IMR-90 (cell line): ENCODE data around the gene MEIG1. TPM values are rescaled to one million over a fixed set of nuclear protein-coding genes. Genes with fewer than 3 reads are reported as not detected.

Experiments used
- ATAC-seq: fragments of 200-7000 bp; cut with Tn5 transposase; 2 replicates; pipeline ENCODE4 v1.9.1; 2020; ENCODE audit warnings: low read depth, mild to moderate bottlenecking, moderate library complexity
- BruUV-seq: library from RNA; stranded (reverse); fragments of 400-500 nt; replicated peaks from 2 replicates; lab custom pipeline; 2021; lab: Mats Ljungman, UMichigan
- CTCF ChIA-PET: fragments of 300-600 bp; formaldehyde crosslinking; extraction: SDS; loops from one replicate; lab custom pipeline; 2021; ENCODE audit warnings: antibody characterized with exemption; lab: Yijun Ruan, JAX
- POLR2A ChIA-PET: fragments of 300-600 bp; sonication (Branson Sonifier 250); formaldehyde crosslinking; loops from one replicate; lab custom pipeline; 2022; ENCODE audit warnings: antibody characterized with exemption; ENCODE audit not compliant: unreplicated experiment; lab: Charles Lee
- DNase-seq: peaks from one replicate; pipeline ENCODE4 v3.0.0; 2013
- H2AFZ ChIP-seq: replicated peaks from 2 replicates; pipeline ENCODE3; 2013; ENCODE audit warnings: low read length, mild to moderate bottlenecking; ENCODE audit not compliant: poor library complexity
- H2AK5ac ChIP-seq: 2 replicates; pipeline ENCODE4 v1.6.1; 2013; ENCODE audit warnings: low read depth, low read length, inconsistent platforms
- H2AK9ac ChIP-seq: replicated peaks from 2 replicates; pipeline ENCODE3; 2013; ENCODE audit warnings: mild to moderate bottlenecking, low read depth, low read length, moderate library complexity; ENCODE audit not compliant: poor library complexity
- H2BK120ac ChIP-seq: 2 replicates; pipeline ENCODE4 v1.6.1; 2013; ENCODE audit warnings: low read depth, low read length, inconsistent platforms
- H2BK15ac ChIP-seq: 3 replicates; pipeline ENCODE4 v1.6.1; 2013; ENCODE audit warnings: low read depth, low read length, inconsistent platforms
- H2BK20ac ChIP-seq: 2 replicates; pipeline ENCODE4 v1.6.1; 2013; ENCODE audit warnings: low read depth, mild to moderate bottlenecking, inconsistent platforms, low read length, moderate library complexity
- H2BK5ac ChIP-seq: 2 replicates; pipeline ENCODE4 v1.6.1; 2013; ENCODE audit warnings: mild to moderate bottlenecking, low read depth, low read length, inconsistent platforms; ENCODE audit not compliant: poor library complexity, severe bottlenecking
- H3K14ac ChIP-seq: replicated peaks from 2 replicates; pipeline ENCODE4 v1.6.1; 2013; ENCODE audit warnings: low read depth, low read length, inconsistent platforms
- H3K18ac ChIP-seq: 2 replicates; pipeline ENCODE4 v1.6.1; 2013; ENCODE audit warnings: low read depth, low read length, control low read depth
- H3K23ac ChIP-seq: 2 replicates; pipeline ENCODE4 v1.6.1; 2013; ENCODE audit warnings: low read depth, low read length, inconsistent platforms
- H3K27ac ChIP-seq: 2 replicates; pipeline ENCODE4 v1.5.1; 2013; ENCODE audit warnings: mild to moderate bottlenecking, control low read depth, low read length; ENCODE audit not compliant: insufficient read depth
- H3K27me3 ChIP-seq: 2 replicates; pipeline ENCODE4 v1.6.1; 2013; ENCODE audit warnings: low read length; ENCODE audit not compliant: control insufficient read depth, insufficient read depth
- H3K36me3 ChIP-seq: 2 replicates; pipeline ENCODE4 v1.6.1; 2013; ENCODE audit warnings: low read length, mixed read lengths; ENCODE audit not compliant: control insufficient read depth, insufficient read depth
- H3K4ac ChIP-seq: 2 replicates; pipeline ENCODE4 v1.6.1; 2013; ENCODE audit warnings: low read depth, low read length, inconsistent platforms
- H3K4me1 ChIP-seq: 2 replicates; pipeline ENCODE4 v1.6.1; 2013; ENCODE audit warnings: low read length, mixed read lengths; ENCODE audit not compliant: control insufficient read depth, insufficient read depth
- H3K4me2 ChIP-seq: 2 replicates; pipeline ENCODE4 v1.6.1; 2013; ENCODE audit warnings: low read depth, mild to moderate bottlenecking, control low read depth, low read length, moderate library complexity
- H3K4me3 ChIP-seq: 2 replicates; pipeline ENCODE4 v1.5.1; 2013; ENCODE audit warnings: low read depth, mild to moderate bottlenecking, control low read depth, low read length, moderate library complexity; ENCODE audit not compliant: insufficient read depth
- H3K56ac ChIP-seq: 2 replicates; pipeline ENCODE4 v1.6.1; 2013; ENCODE audit warnings: low read length, inconsistent platforms; ENCODE audit not compliant: insufficient read depth; ENCODE audit errors: extremely low read depth
- H3K79me1 ChIP-seq, 2 experiments: 2 replicates each; pipeline ENCODE4 v1.6.1; 2013; ENCODE audit warnings: low read length in 2 of 2, inconsistent platforms in 1 of 2, low read depth in 1 of 2
- H3K9ac ChIP-seq: 2 replicates; pipeline ENCODE4 v1.6.1; 2013; ENCODE audit warnings: low read depth, low read length, control low read depth
- H3K9me1 ChIP-seq: 2 replicates; pipeline ENCODE4 v1.6.1; 2013; ENCODE audit warnings: low read length, inconsistent platforms; ENCODE audit not compliant: insufficient read depth
- H3K9me3 ChIP-seq: 2 replicates; pipeline ENCODE4 v1.6.1; 2013; ENCODE audit warnings: low read length; ENCODE audit not compliant: control insufficient read depth, insufficient read depth
- H4K20me1 ChIP-seq: 2 replicates; pipeline ENCODE4 v1.6.1; 2013; ENCODE audit warnings: low read length, inconsistent platforms; ENCODE audit not compliant: insufficient read depth
- H4K5ac ChIP-seq: 2 replicates; pipeline ENCODE4 v1.6.1; 2013; ENCODE audit warnings: mild to moderate bottlenecking, low read depth, low read length, control low read depth
- H4K8ac ChIP-seq, 2 experiments: 2 replicates each; pipeline ENCODE4 v1.6.1; 2013; ENCODE audit warnings: low read depth in 2 of 2, low read length in 2 of 2, control low read depth in 1 of 2, inconsistent platforms in 1 of 2
- H4K91ac ChIP-seq: 2 replicates; pipeline ENCODE4 v1.6.1; 2013; ENCODE audit warnings: low read depth, low read length, inconsistent platforms; ENCODE audit not compliant: insufficient read depth
- BHLHE40 ChIP-seq: fragments of 150-350 bp; IDR thresholded peaks from 2 replicates; pipeline ENCODE4 v1.6.1; 2016; ENCODE audit warnings: mild to moderate bottlenecking, low read depth, low read length
- CEBPB ChIP-seq: IDR thresholded peaks from 2 replicates; pipeline ENCODE4 v1.6.1; 2012; ENCODE audit warnings: low read depth, low read length, improper control_type of control experiment
- CHD1 ChIP-seq: IDR thresholded peaks from 2 replicates; pipeline ENCODE4 v1.6.1; 2012; ENCODE audit warnings: low read depth, low read length, improper control_type of control experiment
- FOS ChIP-seq: fragments of 150-350 bp; IDR thresholded peaks from 2 replicates; pipeline ENCODE4 v1.6.1; 2016; ENCODE audit warnings: low read depth, low read length
- MAZ ChIP-seq: IDR thresholded peaks from 2 replicates; pipeline ENCODE4 v1.6.1; 2012; ENCODE audit warnings: low read depth, mild to moderate bottlenecking, low read length, improper control_type of control experiment, moderate library complexity, borderline replicate concordance
- MXI1 ChIP-seq: IDR thresholded peaks from 2 replicates; pipeline ENCODE4 v1.6.1; 2012; ENCODE audit warnings: low read depth, mild to moderate bottlenecking, low read length, moderate library complexity, borderline replicate concordance
- NFE2L2 ChIP-seq: fragments of 150-350 bp; IDR thresholded peaks from 2 replicates; pipeline ENCODE4 v1.6.1; 2016; ENCODE audit warnings: low read depth, mild to moderate bottlenecking, low read length
- POLR2A ChIP-seq: IDR thresholded peaks from 2 replicates; pipeline ENCODE4 v1.6.1; 2012; ENCODE audit warnings: mild to moderate bottlenecking, low read depth, low read length
- RAD21 ChIP-seq: IDR thresholded peaks from 2 replicates; pipeline ENCODE4 v1.6.1; 2012; ENCODE audit warnings: low read length, improper control_type of control experiment
- RCOR1 ChIP-seq: IDR thresholded peaks from 2 replicates; pipeline ENCODE4 v1.6.1; 2012; ENCODE audit warnings: mild to moderate bottlenecking, low read length, improper control_type of control experiment; ENCODE audit not compliant: insufficient replicate concordance
- RFX5 ChIP-seq: IDR thresholded peaks from 2 replicates; pipeline ENCODE4 v1.8.0; 2012; ENCODE audit warnings: low read depth, mild to moderate bottlenecking, low read length, moderate library complexity
- SMC3 ChIP-seq: fragments of 150-350 bp; IDR thresholded peaks from 2 replicates; pipeline ENCODE4 v1.6.1; 2016; ENCODE audit warnings: low read depth, mild to moderate bottlenecking, antibody characterized with exemption, low read length, moderate library complexity
- WGBS, 2 experiments: methylation state at CpG; one replicate each; pipeline versions ENCODE4 v1.1.5 to v1.1.7; 2013; ENCODE audit warnings: missing lambda C conversion rate in 2 of 2; ENCODE audit not compliant: insufficient read length in 1 of 2; ENCODE audit errors: extremely low coverage in 2 of 2; 5-methylcytosine and 5-hydroxymethylcytosine counted together
- dilution Hi-C: fragments of 300-500 bp; cut with HindIII; formaldehyde crosslinking; loops from one replicate; pipeline ENCODE4 v1.14.3; 2018; ENCODE audit warnings: low sequenced_read_pairs; ENCODE audit not compliant: unreplicated experiment
- in situ Hi-C: fragments of 300-500 bp; cut with MboI; formaldehyde crosslinking; loops from 3 replicates; pipeline ENCODE4 v1.14.3; 2019; ENCODE audit warnings: low sequenced_read_pairs, inconsistent platforms, mixed read lengths
- intact Hi-C: fragments of 100-400 bp; cut with micrococcal nuclease; formaldehyde crosslinking; loops from 2 replicates; pipeline ENCODE4 v1.10.0; 2022
- polyA plus RNA-seq, 3 experiments: library from polyadenylated mRNA; depleted of rRNA; stranded (reverse); fragments of >200 nt; gene quantifications; 2 replicates each; pipeline ENCODE4 v1.2.3, GENCODE V29; 2012; ENCODE audit warnings: low replicate concordance in 1 of 3
- total RNA-seq: library from RNA; depleted of rRNA; stranded (reverse); fragments of >200 nt; gene quantifications from 2 replicates; pipeline ENCODE4 v1.2.3, GENCODE V29; 2012
- TF ChIP-seq, protein P1 (sequence below): fragments of 150-350 bp; IDR thresholded peaks from 2 replicates; pipeline ENCODE4 v1.6.1; 2017; ENCODE audit warnings: mild to moderate bottlenecking, antibody characterized with exemption, low read length, low read depth
- TF ChIP-seq, protein P2 (sequence below): fragments of 150-350 bp; IDR thresholded peaks from 2 replicates; pipeline ENCODE4 v1.6.1; 2016; ENCODE audit warnings: low read depth, mild to moderate bottlenecking, low read length, moderate library complexity, borderline replicate concordance
- TF ChIP-seq, protein P3 (sequence below): conservative IDR thresholded peaks from 2 replicates; pipeline ENCODE4 v1.5.1; 2012; ENCODE audit warnings: mild to moderate bottlenecking, low read depth, low read length, improper control_type of control experiment

MEIG1 gene
- total and polyA plus RNA-seq, 2 of the 4 experiments (the other 2 are of a cell fraction) = not detected

DNA sequence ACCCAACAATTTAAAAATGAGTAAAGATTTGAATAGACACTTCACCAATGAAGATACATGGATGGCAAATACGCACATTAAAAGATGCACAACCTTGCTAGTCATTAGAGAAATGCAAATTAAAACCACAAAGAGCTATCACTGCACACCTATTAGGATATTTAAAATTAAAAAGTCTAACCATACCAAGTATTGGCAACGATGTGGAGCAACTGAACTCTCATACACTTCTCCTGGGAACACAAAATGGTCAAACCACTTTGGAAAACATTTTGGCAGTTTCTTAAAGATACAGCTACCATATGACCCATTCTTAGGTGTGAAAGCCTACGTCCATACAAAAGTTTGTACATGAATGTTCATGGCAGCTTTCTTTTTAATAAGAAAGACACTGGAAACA is 41.4 kb upstream of the MEIG1 start:
- Histone ChIP-seq H4K20me1 (no peaks in the 10 kb centered on the region), H3K18ac (no peak overlapping the region), H3K36me3 (peaks cover 45% of the 10 kb centered on the region), H2AK9ac (no peak overlapping the region), H3K9ac (no peak overlapping the region), H2AK5ac (no peak overlapping the region), H2BK5ac (no peak overlapping the region), H4K5ac (no peak overlapping the region), H4K8ac (no peak overlapping the region), H3K23ac (no peak overlapping the region), H2AFZ (no peak overlapping the region), H2BK20ac (no peak overlapping the region), H3K27ac (no peak overlapping the region), H3K4me1 (no peaks in the 10 kb centered on the region), H3K9me1 (no peaks in the 10 kb centered on the region; the same call in none of the 2 replicates), H3K56ac (no peak overlapping the region), H3K4me2 (no peak overlapping the region), H3K14ac (no peak overlapping the region), H3K4me3 (no peak overlapping the region), H3K9me3 (peaks cover 12% of the 10 kb centered on the region), H2BK120ac (no peak overlapping the region), H3K27me3 (no peaks in the 10 kb centered on the region), H2BK15ac (no peak overlapping the region), H3K79me1 (no peaks in the 10 kb centered on the region; a peak in 2 of 4 replicates), H4K91ac (no peak overlapping the region), H3K4ac (no peak overlapping the region)
- DNase-seq (no peak), ATAC-seq (no peak)
- TF ChIP-seq BHLHE40 = no peak
- TF ChIP-seq, protein P1, sequence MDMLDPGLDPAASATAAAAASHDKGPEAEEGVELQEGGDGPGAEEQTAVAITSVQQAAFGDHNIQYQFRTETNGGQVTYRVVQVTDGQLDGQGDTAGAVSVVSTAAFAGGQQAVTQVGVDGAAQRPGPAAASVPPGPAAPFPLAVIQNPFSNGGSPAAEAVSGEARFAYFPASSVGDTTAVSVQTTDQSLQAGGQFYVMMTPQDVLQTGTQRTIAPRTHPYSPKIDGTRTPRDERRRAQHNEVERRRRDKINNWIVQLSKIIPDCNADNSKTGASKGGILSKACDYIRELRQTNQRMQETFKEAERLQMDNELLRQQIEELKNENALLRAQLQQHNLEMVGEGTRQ = no peak
- TF ChIP-seq SMC3 = no peak
- TF ChIP-seq, protein P2, sequence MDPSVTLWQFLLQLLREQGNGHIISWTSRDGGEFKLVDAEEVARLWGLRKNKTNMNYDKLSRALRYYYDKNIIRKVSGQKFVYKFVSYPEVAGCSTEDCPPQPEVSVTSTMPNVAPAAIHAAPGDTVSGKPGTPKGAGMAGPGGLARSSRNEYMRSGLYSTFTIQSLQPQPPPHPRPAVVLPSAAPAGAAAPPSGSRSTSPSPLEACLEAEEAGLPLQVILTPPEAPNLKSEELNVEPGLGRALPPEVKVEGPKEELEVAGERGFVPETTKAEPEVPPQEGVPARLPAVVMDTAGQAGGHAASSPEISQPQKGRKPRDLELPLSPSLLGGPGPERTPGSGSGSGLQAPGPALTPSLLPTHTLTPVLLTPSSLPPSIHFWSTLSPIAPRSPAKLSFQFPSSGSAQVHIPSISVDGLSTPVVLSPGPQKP = no peak
- no peak for TF ChIP-seq RAD21
- TF ChIP-seq CHD1 = no peak
- TF ChIP-seq MXI1 = no peak
- no peak for TF ChIP-seq MAZ
- TF ChIP-seq, protein P3, sequence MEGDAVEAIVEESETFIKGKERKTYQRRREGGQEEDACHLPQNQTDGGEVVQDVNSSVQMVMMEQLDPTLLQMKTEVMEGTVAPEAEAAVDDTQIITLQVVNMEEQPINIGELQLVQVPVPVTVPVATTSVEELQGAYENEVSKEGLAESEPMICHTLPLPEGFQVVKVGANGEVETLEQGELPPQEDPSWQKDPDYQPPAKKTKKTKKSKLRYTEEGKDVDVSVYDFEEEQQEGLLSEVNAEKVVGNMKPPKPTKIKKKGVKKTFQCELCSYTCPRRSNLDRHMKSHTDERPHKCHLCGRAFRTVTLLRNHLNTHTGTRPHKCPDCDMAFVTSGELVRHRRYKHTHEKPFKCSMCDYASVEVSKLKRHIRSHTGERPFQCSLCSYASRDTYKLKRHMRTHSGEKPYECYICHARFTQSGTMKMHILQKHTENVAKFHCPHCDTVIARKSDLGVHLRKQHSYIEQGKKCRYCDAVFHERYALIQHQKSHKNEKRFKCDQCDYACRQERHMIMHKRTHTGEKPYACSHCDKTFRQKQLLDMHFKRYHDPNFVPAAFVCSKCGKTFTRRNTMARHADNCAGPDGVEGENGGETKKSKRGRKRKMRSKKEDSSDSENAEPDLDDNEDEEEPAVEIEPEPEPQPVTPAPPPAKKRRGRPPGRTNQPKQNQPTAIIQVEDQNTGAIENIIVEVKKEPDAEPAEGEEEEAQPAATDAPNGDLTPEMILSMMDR = no peak
- TF ChIP-seq FOS = no peak
- TF ChIP-seq NFE2L2 = no peak
- no peak for TF ChIP-seq RCOR1
- no peak for TF ChIP-seq RFX5
- TF ChIP-seq POLR2A = no peak
- no peak for TF ChIP-seq CEBPB
- ChIA-PET CTCF (no interaction called here), POLR2A (no interaction called here)
- WGBS, 2 experiments = 100% methylated on average over 1 of the region's 3 CpGs; no CpG with 5 or more reads in 1 of the 2 experiments
- no TSS peak for BruUV-seq
- intact Hi-C loops (no loop called here), dilution Hi-C loops (no loop called here), in situ Hi-C loops (no loop called here)
